Stimulated activated naive CD8-positive, alpha-beta T cell treated with anti-CD3 and anti-CD28 coated beads, Interleukin-15, amount 100 ng/mL, for 72 hours (primary cell): Measurements from ENCODE around the gene RNF224.

Experiments used
- ATAC-seq: fragments of 150-1000 bp; cut with Tn5 transposase; 2 replicates; pipeline ENCODE4 v1.10.0; 2021; ENCODE audit warnings: mild to moderate bottlenecking, moderate library complexity
- DNase-seq, 2 donors: peaks; one replicate each; pipeline ENCODE4 v3.0.0; 2021 to 2022
- H3K27ac Mint-ChIP-seq, 2 donors: one replicate each; pipeline ENCODE4 v1.8.0; 2022; ENCODE audit warnings: mild to moderate bottlenecking in 2 of 2, mixed read lengths in 2 of 2, moderate library complexity in 2 of 2
- H3K27me3 Mint-ChIP-seq: one replicate; pipeline ENCODE4 v1.8.0; 2022; ENCODE audit warnings: mixed read lengths
- H3K4me1 Mint-ChIP-seq: one replicate; pipeline ENCODE4 v1.8.0; 2022; ENCODE audit warnings: mild to moderate bottlenecking, mixed read lengths
- H3K4me3 Mint-ChIP-seq, 2 donors: one replicate each; pipeline ENCODE4 v1.8.0; 2022; ENCODE audit warnings: mild to moderate bottlenecking in 2 of 2, mixed read lengths in 2 of 2, moderate library complexity in 1 of 2
- H3K9me3 Mint-ChIP-seq, 2 donors: one replicate each; pipeline ENCODE4 v1.8.0; 2022; ENCODE audit warnings: mixed read lengths in 2 of 2

Gene RNF224

GRCh38 chr9:137227054-137227852 lies at the start of gene RNF224:
RNF224 (plus strand) TSS chr9:137227502; CDS start chr9:137228336, 834 bp downstream.
- H3K27ac Mint-ChIP-seq, result peak within 1 kb of the TSS in 1 of 2 donors; percentile 57
- no peaks in the 10 kb centered on the region for H3K9me3 Mint-ChIP-seq
- ATAC-seq (peak; percentile 65), DNase-seq (peak; percentile 86)
- H3K27me3 Mint-ChIP-seq, result peaks cover 35% of the 10 kb centered on the region
- no peak within 1 kb of the TSS for H3K4me3 Mint-ChIP-seq
- H3K4me1 Mint-ChIP-seq, result peaks cover 30% of the 10 kb centered on the region

GRCh38 chr9:137178201-137178938 lies 48.9 kb upstream of the RNF224 start:
- Mint-ChIP-seq H3K9me3 (no peaks in the 10 kb centered on the region), H3K27me3 (peaks cover 16% of the 10 kb centered on the region), H3K27ac (peak overlapping the region in 1 of 2 donors; percentile 78), H3K4me1 (peaks cover 22% of the 10 kb centered on the region), H3K4me3 (no peak overlapping the region)
- ATAC-seq (no peak), DNase-seq (no peak)

- H3K27me3 Mint-ChIP-seq, result peaks cover 9% of the 10 kb centered on the region
- H3K9me3 Mint-ChIP-seq, result no peaks in the 10 kb centered on the region
- ATAC-seq (no peak), DNase-seq (no peak)
- peaks cover 20% of the 10 kb centered on the region for H3K4me1 Mint-ChIP-seq
- H3K27ac Mint-ChIP-seq, result peak overlapping the region in 1 of 2 donors; percentile 42
- no peak overlapping the region for H3K4me3 Mint-ChIP-seq
Observed at GRCh38 chr9:137178939-137179630, 48.2 kb upstream of the RNF224 start.

- H3K27ac Mint-ChIP-seq, result peak overlapping the region in 1 of 2 donors; percentile 50
- peaks cover 9% of the 10 kb centered on the region for H3K27me3 Mint-ChIP-seq
- H3K4me1 Mint-ChIP-seq, result peaks cover 20% of the 10 kb centered on the region
- no peak overlapping the region for H3K4me3 Mint-ChIP-seq
- ATAC-seq (no peak), DNase-seq (no peak)
- H3K9me3 Mint-ChIP-seq, result no peaks in the 10 kb centered on the region
Observed at GRCh38 chr9:137179761-137180160, 47.5 kb upstream of the RNF224 start.

- Mint-ChIP-seq H3K4me3 (no peak overlapping the region), H3K9me3 (no peaks in the 10 kb centered on the region), H3K27ac (no peak overlapping the region), H3K27me3 (peaks cover 5% of the 10 kb centered on the region), H3K4me1 (peaks cover 17% of the 10 kb centered on the region)
- ATAC-seq, result no peak
- DNase-seq, result no peak
Observed at GRCh38 chr9:137180491-137180890, 46.8 kb upstream of the RNF224 start.

- ATAC-seq (no peak), DNase-seq (no peak)
- H3K4me1 Mint-ChIP-seq, result peaks cover 25% of the 10 kb centered on the region
- H3K4me3 Mint-ChIP-seq, result no peak overlapping the region
- no peak overlapping the region for H3K27ac Mint-ChIP-seq
- no peaks in the 10 kb centered on the region for H3K27me3 Mint-ChIP-seq
- no peaks in the 10 kb centered on the region for H3K9me3 Mint-ChIP-seq
Observed at GRCh38 chr9:137181680-137182079, 45.6 kb upstream of the RNF224 start.

- H3K27me3 Mint-ChIP-seq, result no peaks in the 10 kb centered on the region
- ATAC-seq (no peak), DNase-seq (no peak)
- H3K4me3 Mint-ChIP-seq, result no peak overlapping the region
- no peaks in the 10 kb centered on the region for H3K9me3 Mint-ChIP-seq
- H3K27ac Mint-ChIP-seq, result peak overlapping the region in 1 of 2 donors; percentile 85
- peaks cover 36% of the 10 kb centered on the region for H3K4me1 Mint-ChIP-seq
Observed at GRCh38 chr9:137182836-137183235, 44.5 kb upstream of the RNF224 start.

- no peak overlapping the region for H3K4me3 Mint-ChIP-seq
- peak overlapping the region; percentile 31 to 92 for H3K27ac Mint-ChIP-seq
- no peaks in the 10 kb centered on the region for H3K9me3 Mint-ChIP-seq
- H3K4me1 Mint-ChIP-seq, result peaks cover 39% of the 10 kb centered on the region
- ATAC-seq (no peak), DNase-seq (no peak)
- H3K27me3 Mint-ChIP-seq, result no peaks in the 10 kb centered on the region
Observed at GRCh38 chr9:137183980-137184595, 43.2 kb upstream of the RNF224 start.

- DNase-seq, result no peak
- Mint-ChIP-seq H3K4me3 (peak overlapping the region in 1 of 2 donors; percentile 18), H3K27me3 (no peaks in the 10 kb centered on the region), H3K4me1 (peaks cover 48% of the 10 kb centered on the region), H3K9me3 (no peaks in the 10 kb centered on the region), H3K27ac (peak overlapping the region in 1 of 2 donors; percentile 92)
- no peak for ATAC-seq
Observed at GRCh38 chr9:137184881-137185660, 42.2 kb upstream of the RNF224 start.

- Mint-ChIP-seq H3K4me1 (peaks cover 57% of the 10 kb centered on the region), H3K9me3 (no peaks in the 10 kb centered on the region), H3K27ac (no peak overlapping the region), H3K27me3 (no peaks in the 10 kb centered on the region), H3K4me3 (peak overlapping the region in 1 of 2 donors; percentile 10)
- ATAC-seq, result no peak
- DNase-seq, result no peak
Observed at GRCh38 chr9:137185921-137186320, 41.4 kb upstream of the RNF224 start.

GRCh38 chr9:137186385-137186784 lies 40.9 kb upstream of the RNF224 start:
- Mint-ChIP-seq H3K4me1 (peaks cover 62% of the 10 kb centered on the region), H3K9me3 (no peaks in the 10 kb centered on the region), H3K27me3 (no peaks in the 10 kb centered on the region), H3K4me3 (peak overlapping the region; percentile 85 to 98), H3K27ac (peak overlapping the region in 1 of 2 donors; percentile 83)
- ATAC-seq, result no peak
- DNase-seq, result no peak

- no peaks in the 10 kb centered on the region for H3K27me3 Mint-ChIP-seq
- H3K4me3 Mint-ChIP-seq, result peak overlapping the region; percentile 85 to 98
- H3K9me3 Mint-ChIP-seq, result no peaks in the 10 kb centered on the region
- DNase-seq, result no peak
- peak overlapping the region; percentile 90 to 96 for H3K27ac Mint-ChIP-seq
- no peak for ATAC-seq
- H3K4me1 Mint-ChIP-seq, result peaks cover 62% of the 10 kb centered on the region
Observed at GRCh38 chr9:137187386-137187785, 39.9 kb upstream of the RNF224 start.

GRCh38 chr9:137188086-137188489 lies 39.2 kb upstream of the RNF224 start:
- no peaks in the 10 kb centered on the region for H3K9me3 Mint-ChIP-seq
- peak overlapping the region; percentile 85 to 98 for H3K4me3 Mint-ChIP-seq
- H3K27me3 Mint-ChIP-seq, result no peaks in the 10 kb centered on the region
- peaks cover 62% of the 10 kb centered on the region for H3K4me1 Mint-ChIP-seq
- no peak for DNase-seq
- peak overlapping the region; percentile 90 to 96 for H3K27ac Mint-ChIP-seq
- ATAC-seq, result peak; percentile 3

GRCh38 chr9:137188490-137189296 lies 38.6 kb upstream of the RNF224 start, which contains the start of the genes ANAPC2 and SSNA1:
ANAPC2 (minus strand) TSS chr9:137188560; CDS start chr9:137188532, 28 bp downstream.
SSNA1 (plus strand) TSS chr9:137188676; CDS start chr9:137188727, 51 bp downstream.
- Mint-ChIP-seq H3K4me3 (peak within 1 kb of the TSS; percentile 91 to 98), H3K9me3 (no peaks in the 10 kb centered on the region), H3K27ac (peak within 1 kb of the TSS; percentile 90 to 96), H3K4me1 (peaks cover 62% of the 10 kb centered on the region), H3K27me3 (no peaks in the 10 kb centered on the region)
- peak; percentile 95 to 97 for DNase-seq
- peak; percentile 86 for ATAC-seq
